Activated B cell treated with CpG ODN at 0.5 μM for 24 hours (primary cell): ENCODE data around the gene SAMHD1. TPM values are rescaled to one million over a fixed set of nuclear protein-coding genes. Genes with fewer than 3 reads are reported as not detected.

ENCODE experiments used
- ATAC-seq: fragments of 200-7000 bp; cut with Tn5 transposase; one replicate; pipeline ENCODE4 v1.10.0; 2021; ENCODE audit warnings: low read depth, mild to moderate bottlenecking, moderate library complexity
- CTCF ChIA-PET: fragments of 350-600 bp; sonication (Branson Sonifier 250); formaldehyde crosslinking; loops from one replicate; lab custom pipeline; 2021; ENCODE audit warnings: antibody characterized with exemption; lab: Charles Lee
- POLR2A ChIA-PET: fragments of 350-600 bp; sonication (Branson Sonifier 250); formaldehyde crosslinking; loops from one replicate; lab custom pipeline; 2021; ENCODE audit warnings: antibody characterized with exemption; lab: Charles Lee
- DNase-seq: peaks from one replicate; pipeline ENCODE4 v3.0.0; 2022
- H3K27ac Mint-ChIP-seq: one replicate; pipeline ENCODE4 v1.8.0; 2020; ENCODE audit warnings: mixed read lengths
- H3K27me3 Mint-ChIP-seq: one replicate; pipeline ENCODE4 v1.8.0; 2021; ENCODE audit warnings: mixed read lengths
- H3K36me3 Mint-ChIP-seq: one replicate; pipeline ENCODE4 v1.8.0; 2021; ENCODE audit warnings: low read depth, mixed read lengths
- H3K4me1 Mint-ChIP-seq: one replicate; pipeline ENCODE4 v1.8.0; 2021; ENCODE audit warnings: mixed read lengths
- H3K4me3 Mint-ChIP-seq: one replicate; pipeline ENCODE4 v1.8.0; 2020; ENCODE audit warnings: mild to moderate bottlenecking, mixed read lengths
- H3K9me3 Mint-ChIP-seq: one replicate; pipeline ENCODE4 v1.8.0; 2020; ENCODE audit warnings: mixed read lengths
- intact Hi-C: fragments of 100-400 bp; cut with micrococcal nuclease; formaldehyde crosslinking; loops from one replicate; pipeline ENCODE4 v1.15.1; 2024
- total RNA-seq: library from RNA; stranded (reverse); gene quantifications from 2 replicates; pipeline ENCODE4 v1.2.3, GENCODE V29; 2022
- TF ChIP-seq, protein P1 (sequence below): fragments of 200-600 bp; IDR thresholded peaks from one replicate; pipeline ENCODE4 v1.8.0; 2022; ENCODE audit warnings: antibody characterized with exemption, mild to moderate bottlenecking

The SAMHD1 gene
- total RNA-seq, 1 donor from 2014 or later: 16.4 TPM

DNA sequence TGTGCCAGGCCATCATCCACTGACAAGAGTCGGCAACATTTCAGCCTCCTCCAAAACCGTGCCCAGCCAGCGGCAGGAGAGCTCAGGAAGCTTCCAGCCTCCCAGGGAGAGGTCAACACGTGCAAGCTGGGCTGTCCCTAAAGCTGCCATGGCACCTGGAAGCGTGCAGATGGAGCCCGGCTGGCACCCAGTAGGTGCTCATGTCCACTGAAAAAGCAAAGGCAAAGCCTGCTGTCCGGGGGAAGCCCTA lies 90.0 kb downstream of the SAMHD1 start:
- H3K4me1 Mint-ChIP-seq: peaks cover 76% of the 10 kb centered on the region
- H3K9me3 Mint-ChIP-seq: no peaks in the 10 kb centered on the region
- POLR2A ChIA-PET: interaction anchor here (0.8 to 5.2 kb wide), 3 partner anchors 15 to 25 kb away, joined by 3 to 55 read pairs (median 44); no protein-coding TSS in a partner anchor
- peak overlapping the region; percentile 78 for H3K4me3 Mint-ChIP-seq
- peaks cover 9% of the 10 kb centered on the region for H3K36me3 Mint-ChIP-seq
- no peak overlapping the region for H3K27ac Mint-ChIP-seq
- TF ChIP-seq, protein P1, sequence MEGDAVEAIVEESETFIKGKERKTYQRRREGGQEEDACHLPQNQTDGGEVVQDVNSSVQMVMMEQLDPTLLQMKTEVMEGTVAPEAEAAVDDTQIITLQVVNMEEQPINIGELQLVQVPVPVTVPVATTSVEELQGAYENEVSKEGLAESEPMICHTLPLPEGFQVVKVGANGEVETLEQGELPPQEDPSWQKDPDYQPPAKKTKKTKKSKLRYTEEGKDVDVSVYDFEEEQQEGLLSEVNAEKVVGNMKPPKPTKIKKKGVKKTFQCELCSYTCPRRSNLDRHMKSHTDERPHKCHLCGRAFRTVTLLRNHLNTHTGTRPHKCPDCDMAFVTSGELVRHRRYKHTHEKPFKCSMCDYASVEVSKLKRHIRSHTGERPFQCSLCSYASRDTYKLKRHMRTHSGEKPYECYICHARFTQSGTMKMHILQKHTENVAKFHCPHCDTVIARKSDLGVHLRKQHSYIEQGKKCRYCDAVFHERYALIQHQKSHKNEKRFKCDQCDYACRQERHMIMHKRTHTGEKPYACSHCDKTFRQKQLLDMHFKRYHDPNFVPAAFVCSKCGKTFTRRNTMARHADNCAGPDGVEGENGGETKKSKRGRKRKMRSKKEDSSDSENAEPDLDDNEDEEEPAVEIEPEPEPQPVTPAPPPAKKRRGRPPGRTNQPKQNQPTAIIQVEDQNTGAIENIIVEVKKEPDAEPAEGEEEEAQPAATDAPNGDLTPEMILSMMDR: no peak
- DNase-seq (no peak), ATAC-seq (no peak)
- intact Hi-C loops: loop anchor here (5.0 kb wide), 1 partner anchor 34 kb away; no protein-coding TSS in a partner anchor
- no peaks in the 10 kb centered on the region for H3K27me3 Mint-ChIP-seq
- CTCF ChIA-PET: interaction anchor here (4.9 kb wide), 1 partner anchor 52 kb away, joined by 37 read pairs; no protein-coding TSS in a partner anchor

DNA sequence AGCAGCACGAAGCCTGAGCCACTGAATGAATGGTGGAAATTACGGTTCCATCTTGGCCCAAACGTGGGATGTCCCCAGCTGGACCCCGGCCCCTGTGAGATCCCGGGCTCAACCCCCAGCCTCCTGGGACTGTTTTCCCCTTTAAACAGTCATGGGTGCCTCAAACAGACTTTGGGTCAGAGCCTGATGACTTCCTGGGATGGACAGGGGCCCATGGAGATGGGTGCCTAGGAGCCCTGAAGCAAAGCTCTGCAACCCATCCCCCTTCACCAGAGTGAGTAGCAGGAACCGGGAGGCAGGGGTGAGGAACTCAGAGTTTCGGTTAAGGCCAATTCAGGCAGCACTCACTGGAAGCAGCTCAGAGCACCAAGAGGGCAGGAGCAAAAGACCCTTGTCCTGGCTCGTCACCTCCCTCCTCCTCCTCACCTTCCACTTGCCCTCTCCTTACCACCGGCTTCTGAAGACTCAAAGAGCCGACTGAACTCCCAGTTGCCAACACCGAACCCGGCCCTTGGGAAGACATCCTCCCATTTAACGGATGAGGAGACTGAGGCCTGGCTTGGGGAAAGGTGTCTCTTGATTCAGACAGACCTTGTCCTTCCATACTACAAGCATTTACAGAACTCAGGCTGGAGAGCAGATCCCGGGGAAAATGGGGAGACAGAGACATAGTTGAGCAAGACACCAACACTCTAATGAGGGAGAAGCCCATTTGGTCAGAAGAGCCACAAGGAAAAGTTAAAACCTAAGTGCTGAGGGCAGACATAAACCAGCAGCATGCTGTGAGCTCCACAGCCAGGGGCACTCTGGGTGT lies 90.5 kb downstream of the SAMHD1 start:
- intact Hi-C loops: loop anchor here (5.0 kb wide), 1 partner anchor 34 kb away; no protein-coding TSS in a partner anchor
- CTCF ChIA-PET: interaction anchor here (0.9 to 4.9 kb wide), 2 partner anchors 52 to 106 kb away, joined by 5 to 37 read pairs; no protein-coding TSS in a partner anchor
- H3K36me3 Mint-ChIP-seq: peaks cover 11% of the 10 kb centered on the region
- POLR2A ChIA-PET: interaction anchor here (4.3 to 5.2 kb wide), 2 partner anchors 15 to 25 kb away, joined by 44 to 55 read pairs; no protein-coding TSS in a partner anchor
- DNase-seq (no peak), ATAC-seq (no peak)
- H3K4me3 Mint-ChIP-seq: peak overlapping the region; percentile 78
- TF ChIP-seq, protein P1: no peak
- no peaks in the 10 kb centered on the region for H3K27me3 Mint-ChIP-seq
- no peaks in the 10 kb centered on the region for H3K9me3 Mint-ChIP-seq
- H3K4me1 Mint-ChIP-seq: peaks cover 76% of the 10 kb centered on the region
- H3K27ac Mint-ChIP-seq: peak overlapping the region; percentile 30

DNA sequence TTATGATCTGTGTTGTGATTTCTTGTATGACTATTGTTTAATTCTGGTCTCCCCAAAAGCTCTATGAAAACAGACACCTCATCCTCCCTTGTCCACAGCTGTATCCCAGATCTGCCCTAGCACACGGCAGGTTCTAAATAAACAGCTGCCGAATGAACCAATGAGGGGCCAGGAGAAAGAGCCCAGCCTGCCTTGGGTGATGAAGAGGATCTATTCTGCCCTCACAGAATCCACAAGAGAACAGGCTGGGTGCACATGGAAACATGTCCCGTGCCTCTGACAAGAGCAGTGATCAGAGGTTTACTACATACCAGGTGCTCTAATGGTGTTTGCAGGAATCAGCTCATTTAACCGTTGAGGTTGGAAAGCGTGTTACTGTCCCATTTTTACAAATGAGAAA lies 91.2 kb downstream of the SAMHD1 start:
- Mint-ChIP-seq H3K4me3 (peak overlapping the region; percentile 17), H3K36me3 (peaks cover 12% of the 10 kb centered on the region), H3K9me3 (no peaks in the 10 kb centered on the region), H3K4me1 (peaks cover 75% of the 10 kb centered on the region), H3K27me3 (no peaks in the 10 kb centered on the region), H3K27ac (no peak overlapping the region)
- DNase-seq (no peak), ATAC-seq (no peak)
- TF ChIP-seq, protein P1: no peak
- ChIA-PET POLR2A (interaction anchor here (4.3 to 5.2 kb wide), 2 partner anchors 14 to 24 kb away, joined by 44 to 55 read pairs; no protein-coding TSS in a partner anchor), CTCF (interaction anchor here (0.9 to 4.9 kb wide), 2 partner anchors 51 to 105 kb away, joined by 5 to 37 read pairs; no protein-coding TSS in a partner anchor)
- intact Hi-C loops: loop anchor here (5.0 kb wide), 1 partner anchor 33 kb away; no protein-coding TSS in a partner anchor

DNA sequence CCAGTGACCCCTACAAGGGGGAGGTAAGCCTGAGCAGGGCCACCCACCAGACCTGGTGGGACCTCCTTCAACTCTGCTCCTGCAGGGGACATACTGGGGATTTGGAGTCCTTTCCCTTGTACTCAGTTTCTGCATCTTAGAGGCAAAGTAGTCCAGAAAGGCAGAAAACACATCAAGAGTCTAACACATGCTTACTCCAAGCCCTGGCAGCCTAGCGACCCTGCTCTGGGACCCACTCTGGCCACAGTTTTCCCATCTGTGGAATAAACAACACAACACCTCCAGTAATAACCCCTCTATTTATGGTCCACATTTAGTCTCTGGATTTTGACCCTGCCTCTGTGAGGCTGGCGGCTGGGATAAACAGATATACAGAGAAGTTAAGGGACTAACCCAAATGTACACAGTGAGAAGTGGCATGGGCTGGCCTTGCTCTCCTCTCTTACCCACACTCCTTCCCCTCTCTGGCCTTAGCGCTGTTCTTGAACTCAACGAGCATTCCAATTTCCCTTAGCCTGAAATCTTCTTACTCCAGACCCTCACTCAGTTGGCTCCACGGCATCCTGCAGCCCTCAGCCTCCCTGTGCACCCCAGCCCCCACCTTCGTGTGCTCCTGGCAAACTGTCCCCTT lies 91.7 kb downstream of the SAMHD1 start:
- intact Hi-C loops: loop anchor here (5.0 kb wide), 1 partner anchor 33 kb away; no protein-coding TSS in a partner anchor
- peaks cover 70% of the 10 kb centered on the region for H3K4me1 Mint-ChIP-seq

More for the DNA sequence above, 91.7 kb downstream of the SAMHD1 start:
- Mint-ChIP-seq H3K27me3 (no peaks in the 10 kb centered on the region), H3K27ac (peak overlapping the region; percentile 51), H3K9me3 (no peaks in the 10 kb centered on the region), H3K4me3 (no peak overlapping the region), H3K36me3 (peaks cover 12% of the 10 kb centered on the region)
- no peak for DNase-seq
- ChIA-PET POLR2A (no interaction called here), CTCF (interaction anchor here (0.9 to 4.9 kb wide), 3 partner anchors 51 to 105 kb away, joined by 5 to 37 read pairs (median 6); no protein-coding TSS in a partner anchor)
- TF ChIP-seq, protein P1: no peak
- ATAC-seq: no peak
